Testis (tissue), 2 donors: ENCODE data around the gene RBPJ.

Experiments used
- CTCF ChIP-seq, 3 experiments: fragments of 450-650 bp in 2 of 3; fragments of 200-600 bp in 1 of 3; sonication (generic) in 1 of 3; IDR thresholded peaks; one replicate each; pipeline ENCODE4 v1.5.1; 2016 to 2019; ENCODE audit warnings: antibody characterized with exemption in 3 of 3, mild to moderate bottlenecking in 2 of 3, moderate library complexity in 1 of 3
- POLR2A ChIP-seq: fragments of 450-650 bp; IDR thresholded peaks from one replicate; pipeline ENCODE4 v1.6.1; 2017; ENCODE audit warnings: antibody characterized with exemption, mild to moderate bottlenecking, moderate library complexity

DNA sequence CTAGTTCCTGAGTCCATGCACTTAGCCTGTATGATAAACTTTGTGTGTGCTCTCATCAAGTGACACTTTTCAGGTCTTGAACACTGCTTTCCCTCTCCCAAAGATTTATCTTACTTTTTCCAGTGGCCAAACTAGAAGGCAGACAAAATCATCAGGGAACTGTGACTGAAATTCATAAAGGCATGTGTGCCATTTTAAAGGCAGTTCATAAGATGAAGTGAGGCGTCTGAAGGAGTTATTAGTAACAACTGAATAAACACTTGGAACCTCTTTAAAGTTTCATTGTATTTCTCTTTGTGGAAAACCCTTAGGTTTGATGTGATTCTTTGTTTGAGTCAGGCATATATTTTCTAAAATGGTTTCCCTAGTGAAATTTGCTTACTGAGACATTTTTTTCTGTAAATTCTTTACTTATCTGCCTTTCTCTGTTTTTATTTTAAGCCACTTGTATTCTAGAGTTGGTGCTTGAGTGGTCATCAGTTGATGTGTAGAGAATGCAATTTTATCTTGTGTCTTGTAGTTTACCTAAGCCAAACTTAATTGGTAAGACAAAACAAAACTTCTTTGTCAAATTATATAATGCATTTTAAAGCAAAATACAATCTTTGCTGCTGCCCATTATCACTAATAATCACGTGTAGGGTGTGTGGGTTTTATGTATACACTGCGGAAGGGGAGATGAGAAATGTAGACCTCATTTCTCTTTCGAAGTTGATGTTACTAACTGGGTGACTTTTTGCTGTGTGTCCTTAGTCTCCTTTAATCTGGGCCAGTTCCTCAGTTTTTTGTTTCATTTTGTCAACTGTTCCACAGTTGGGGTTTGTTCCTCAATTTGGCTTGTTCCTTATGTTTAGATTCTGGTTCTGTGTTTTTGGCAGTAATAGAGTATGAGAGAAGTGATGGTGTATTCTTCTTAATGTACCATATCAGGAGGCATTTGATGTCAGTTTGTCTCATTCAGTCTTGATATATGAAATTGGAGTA lies 56.8 kb downstream of the RBPJ start:
- TF ChIP-seq CTCF (IDR thresholded peaks at IDR 0.05) (no peak), POLR2A (no peak)
